Spleen (tissue), 11 donors: ENCODE measurements around the gene TRAF1. TPM values are rescaled to one million over a fixed set of nuclear protein-coding genes. Genes with fewer than 3 reads are reported as not detected.

ENCODE experiments used
- DNase-seq: peaks from one replicate; pipeline ENCODE4 v3.0.0-alpha.2; 2020
- H3K27ac ChIP-seq, 8 donors: fragments of 200-600 bp; sonication (generic) in 7 of 8; 1 replicate in 4 of 8; 2 replicates in 4 of 8; pipeline versions ENCODE4 v1.5.0 to v1.8.0; 2016 to 2021; ENCODE audit warnings: inconsistent platforms in 4 of 8, mild to moderate bottlenecking in 4 of 8, moderate library complexity in 1 of 8
- H3K27me3 ChIP-seq, 7 donors: fragments of 200-600 bp; sonication (generic) in 6 of 7; replicated peaks in 1 of 7; 1 replicate in 4 of 7; 2 replicates in 3 of 7; pipeline versions ENCODE4 v1.5.0 to v1.8.0; 2016 to 2021; ENCODE audit warnings: inconsistent platforms in 3 of 7, mild to moderate bottlenecking in 1 of 7
- H3K36me3 ChIP-seq, 6 donors: fragments of 200-600 bp; sonication (generic) in 5 of 6; 1 replicate in 4 of 6; 2 replicates in 2 of 6; pipeline versions ENCODE4 v1.5.0 to v1.8.0; 2016 to 2021; ENCODE audit warnings: inconsistent platforms in 2 of 6
- H3K4me1 ChIP-seq, 6 donors: fragments of 200-600 bp; sonication (generic) in 5 of 6; 1 replicate in 3 of 6; 2 replicates in 3 of 6; pipeline versions ENCODE4 v1.5.0 to v1.8.0; 2016 to 2021; ENCODE audit warnings: inconsistent platforms in 3 of 6
- H3K4me3 ChIP-seq, 8 donors: fragments of 200-600 bp; sonication (generic) in 7 of 8; 1 replicate in 4 of 8; 2 replicates in 4 of 8; pipeline versions ENCODE4 v1.5.0 to v1.8.0; 2016 to 2021; ENCODE audit warnings: inconsistent platforms in 4 of 8, mild to moderate bottlenecking in 4 of 8, moderate library complexity in 2 of 8
- H3K9me3 ChIP-seq, 8 donors: fragments of 200-600 bp; sonication (generic) in 7 of 8; 1 replicate in 4 of 8; 2 replicates in 4 of 8; pipeline versions ENCODE4 v1.5.0 to v1.8.0; 2016 to 2021; ENCODE audit warnings: inconsistent platforms in 4 of 8
- POLR2A ChIP-seq, 3 donors: fragments of 450-650 bp; IDR thresholded peaks; one replicate each; pipeline ENCODE4 v1.5.1; 2017; ENCODE audit warnings: antibody characterized with exemption in 3 of 3, mild to moderate bottlenecking in 1 of 3
- POLR2AphosphoS5 ChIP-seq, 3 donors: sonication (generic); formaldehyde crosslinking; IDR thresholded peaks; one replicate each; pipeline ENCODE4 v1.5.1; 2017; ENCODE audit warnings: antibody characterized with exemption in 3 of 3
- WGBS, 5 donors: extraction: QIAGEN DNeasy Blood & Tissue Kit in 3 of 5; methylation state at CpG; one replicate each; pipeline versions ENCODE4 v1.1.5 to v1.1.7; 2013 to 2018; 5-methylcytosine and 5-hydroxymethylcytosine counted together
- intact Hi-C: fragments of 100-400 bp; cut with DNase I; formaldehyde crosslinking; loops from one replicate; pipeline ENCODE4 v1.15.0; 2023; ENCODE audit warnings: low total_unique reads
- polyA plus RNA-seq, 3 donors: library from polyadenylated mRNA; stranded (reverse); fragments of 200-250 nt; gene quantifications; one replicate each; pipeline ENCODE4 v1.2.1, GENCODE V29; 2013
- total RNA-seq, 7 donors: library from RNA; depleted of rRNA in 3 of 7; stranded (reverse); fragments of >200 nt in 3 of 7; fragmentation: NEBNext Ultra II Directional in 4 of 7; extraction: Animal tissue kit (Norgen Biotek cat#: 25700) in 4 of 7; gene quantifications; one replicate each; pipeline versions ENCODE4 v1.1.0 to v1.2.1, GENCODE V29; 2016 to 2021
- TF ChIP-seq, protein P1 (sequence below), 11 experiments: fragments of 200-600 bp in 7 of 11; fragments of 450-650 bp in 4 of 11; sonication (generic) in 4 of 11; IDR thresholded peaks in 8 of 11; conservative IDR thresholded peaks in 3 of 11; 1 replicate in 7 of 11; 2 replicates in 4 of 11; pipeline versions ENCODE4 v1.4.0 to v1.8.0; 2016 to 2021; ENCODE audit warnings: antibody characterized with exemption in 11 of 11, inconsistent platforms in 4 of 11, mild to moderate bottlenecking in 1 of 11
- donor health status: healthy with polysubstance abuse.
- donor health status: DM: no; HTN: no; CAD: no; lungs with moderate emphysema.
- donor health status: DM: no; HTN: no; CAD: no.
- donor health status: Bipolar disorder and iron deficiency.
- donor health status: healthy.
- donor health status: DM: no; HTN: no; CAD: no.
- donor health status: DM: yes; HTN: yes; CAD: no.

TRAF1 gene
- total and polyA plus RNA-seq, 10 donors: 8.6 to 29.2 (median 14.1) TPM

DNA sequence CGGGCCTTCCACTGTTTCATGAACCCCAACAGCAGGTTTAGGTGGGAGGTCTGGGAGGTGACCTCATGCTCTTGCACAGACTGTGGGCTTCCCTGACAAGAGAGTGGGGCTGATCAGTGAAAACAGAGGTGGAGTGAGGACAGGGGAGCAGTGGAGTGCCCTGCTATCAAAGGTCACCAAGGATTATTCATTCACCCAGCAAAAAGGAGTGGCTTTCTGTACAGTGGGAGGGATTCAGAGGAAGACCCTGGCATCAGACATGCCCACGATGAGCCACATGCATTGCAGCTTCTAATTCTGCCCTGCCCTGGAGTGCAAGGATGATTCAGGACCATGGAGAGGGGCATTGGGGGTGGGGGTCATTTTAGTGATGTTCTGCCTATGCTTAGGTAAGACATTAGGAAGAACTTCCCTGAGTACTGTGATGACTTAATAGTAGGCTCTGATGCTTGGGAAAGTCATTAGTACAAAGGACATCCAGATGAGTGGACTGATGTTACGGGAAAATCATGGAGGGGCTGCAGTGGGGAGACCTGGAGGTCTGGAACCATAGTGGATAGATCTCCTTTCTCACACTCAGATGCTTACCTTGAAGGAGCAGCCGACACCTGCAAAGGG, 12.8 kb downstream of the TRAF1 start:
- H3K27ac ChIP-seq: no peak overlapping the region

GRCh38 chr9:120912958-120913646, 13.5 kb downstream of the TRAF1 start:
- no peaks in the 10 kb centered on the region for H3K27me3 ChIP-seq
- peaks cover 0 to 75% (median 34%) of the 10 kb centered on the region in 6 donors for H3K4me1 ChIP-seq
- WGBS, 5 donors: 71 to 94% (median 79%) methylated on average over 7 to 13 of the region's 13 CpGs
- H3K36me3 ChIP-seq: peaks cover 0 to 81% (median 37%) of the 10 kb centered on the region in 6 donors
- no peak for DNase-seq
- H3K9me3 ChIP-seq: peaks cover 0 to 3% (median 0%) of the 10 kb centered on the region in 8 donors
- no peak for TF ChIP-seq POLR2AphosphoS5 (IDR thresholded peaks at IDR 0.05)
- H3K27ac ChIP-seq: no peak overlapping the region
- no peak overlapping the region for H3K4me3 ChIP-seq
- intact Hi-C loops: no loop called here

More for the DNA sequence above, 12.8 kb downstream of the TRAF1 start:
- H3K4me1 ChIP-seq: peaks cover 2 to 82% (median 39%) of the 10 kb centered on the region in 6 donors
- H3K4me3 ChIP-seq: no peak overlapping the region
- peaks cover 0 to 83% (median 36%) of the 10 kb centered on the region in 6 donors for H3K36me3 ChIP-seq
- no peaks in the 10 kb centered on the region for H3K27me3 ChIP-seq
- DNase-seq: no peak
- TF ChIP-seq, protein P1, sequence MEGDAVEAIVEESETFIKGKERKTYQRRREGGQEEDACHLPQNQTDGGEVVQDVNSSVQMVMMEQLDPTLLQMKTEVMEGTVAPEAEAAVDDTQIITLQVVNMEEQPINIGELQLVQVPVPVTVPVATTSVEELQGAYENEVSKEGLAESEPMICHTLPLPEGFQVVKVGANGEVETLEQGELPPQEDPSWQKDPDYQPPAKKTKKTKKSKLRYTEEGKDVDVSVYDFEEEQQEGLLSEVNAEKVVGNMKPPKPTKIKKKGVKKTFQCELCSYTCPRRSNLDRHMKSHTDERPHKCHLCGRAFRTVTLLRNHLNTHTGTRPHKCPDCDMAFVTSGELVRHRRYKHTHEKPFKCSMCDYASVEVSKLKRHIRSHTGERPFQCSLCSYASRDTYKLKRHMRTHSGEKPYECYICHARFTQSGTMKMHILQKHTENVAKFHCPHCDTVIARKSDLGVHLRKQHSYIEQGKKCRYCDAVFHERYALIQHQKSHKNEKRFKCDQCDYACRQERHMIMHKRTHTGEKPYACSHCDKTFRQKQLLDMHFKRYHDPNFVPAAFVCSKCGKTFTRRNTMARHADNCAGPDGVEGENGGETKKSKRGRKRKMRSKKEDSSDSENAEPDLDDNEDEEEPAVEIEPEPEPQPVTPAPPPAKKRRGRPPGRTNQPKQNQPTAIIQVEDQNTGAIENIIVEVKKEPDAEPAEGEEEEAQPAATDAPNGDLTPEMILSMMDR (IDR thresholded peaks at IDR 0.05 in 8 of 11, conservative IDR thresholded peaks at IDR 0.05 in 3 of 11): no peak
- no peak for TF ChIP-seq POLR2AphosphoS5 (IDR thresholded peaks at IDR 0.05)
- no peak for TF ChIP-seq POLR2A (IDR thresholded peaks at IDR 0.05)
- H3K9me3 ChIP-seq: peaks cover 0 to 3% (median 0%) of the 10 kb centered on the region in 8 donors
- intact Hi-C loops: no loop called here
- WGBS, 5 donors: 89 to 100% (median 93%) methylated on average over 3 to 4 of the region's 4 CpGs

DNA sequence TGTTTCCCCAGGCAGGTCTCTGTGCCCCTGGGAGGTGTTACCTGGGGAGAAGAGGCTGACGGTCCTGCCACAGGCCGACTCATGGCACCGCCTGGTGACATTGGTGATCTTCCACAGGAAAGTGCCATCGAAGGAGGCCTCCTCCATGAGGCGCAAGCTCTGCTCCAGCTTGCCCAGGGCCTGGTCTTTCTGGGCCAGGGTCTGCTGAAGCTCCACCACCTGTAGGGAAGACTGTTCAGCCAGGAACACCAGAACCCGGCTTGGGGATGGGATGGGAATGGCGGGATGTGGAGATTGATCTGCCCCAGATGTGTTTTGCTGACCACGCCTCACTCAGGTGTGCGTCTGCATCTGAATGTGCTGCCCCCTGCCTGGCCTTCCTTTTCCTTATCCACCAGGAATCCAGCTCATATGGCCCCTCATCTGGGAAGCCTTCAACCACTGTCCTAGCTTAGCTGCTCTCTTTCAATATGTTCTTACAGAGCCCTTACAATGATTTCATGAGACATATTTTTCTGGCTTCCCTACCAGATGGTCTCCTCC, 15.2 kb downstream of the TRAF1 start:
- Histone ChIP-seq H3K36me3 (peaks cover 0 to 79% (median 37%) of the 10 kb centered on the region in 6 donors), H3K4me1 (peaks cover 0 to 68% (median 26%) of the 10 kb centered on the region in 6 donors), H3K9me3 (no peaks in the 10 kb centered on the region), H3K27ac (peak overlapping the region in 2 of 8 donors; percentile 65 to 81), H3K27me3 (no peaks in the 10 kb centered on the region), H3K4me3 (no peak overlapping the region)
- intact Hi-C loops: no loop called here
- DNase-seq: no peak
- WGBS, 5 donors: 91 to 96% (median 94%) methylated on average over 6 to 9 of the region's 9 CpGs
- TF ChIP-seq, protein P1 (IDR thresholded peaks at IDR 0.05 in 8 of 11, conservative IDR thresholded peaks at IDR 0.05 in 3 of 11): no peak
- TF ChIP-seq POLR2A (IDR thresholded peaks at IDR 0.05) (no peak), POLR2AphosphoS5 (IDR thresholded peaks at IDR 0.05) (no peak)

DNA sequence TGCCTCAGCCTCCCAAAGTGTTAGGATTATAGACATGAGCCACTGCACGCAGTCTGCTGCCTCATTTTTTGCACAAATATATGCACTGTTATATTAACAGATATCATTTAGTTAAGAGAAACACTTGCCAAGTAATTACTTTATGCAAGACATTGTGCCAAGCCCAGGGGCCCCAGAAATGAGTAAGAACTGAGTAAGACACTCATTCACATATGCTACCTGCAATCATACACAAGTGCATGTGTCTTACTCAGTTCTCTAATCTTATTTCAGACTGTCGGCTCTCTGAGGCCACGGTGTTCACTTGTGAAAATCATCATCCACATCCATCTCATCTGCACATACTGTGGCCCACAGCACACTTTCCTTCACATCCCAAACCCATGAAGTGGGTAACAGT, 16.0 kb downstream of the TRAF1 start:
- intact Hi-C loops: no loop called here
- peaks cover 0 to 68% (median 19%) of the 10 kb centered on the region in 6 donors for H3K4me1 ChIP-seq
- TF ChIP-seq, protein P1 (IDR thresholded peaks at IDR 0.05 in 8 of 11, conservative IDR thresholded peaks at IDR 0.05 in 3 of 11): no peak
- TF ChIP-seq POLR2A (IDR thresholded peaks at IDR 0.05) (no peak), POLR2AphosphoS5 (IDR thresholded peaks at IDR 0.05) (no peak)
- DNase-seq: no peak
- no peaks in the 10 kb centered on the region for H3K9me3 ChIP-seq
- H3K27me3 ChIP-seq: no peaks in the 10 kb centered on the region
- WGBS, 5 donors: 83 to 92% (median 91%) methylated on average over 3 of the region's 3 CpGs
- H3K4me3 ChIP-seq: no peak overlapping the region
- H3K36me3 ChIP-seq: peaks cover 0 to 79% (median 37%) of the 10 kb centered on the region in 6 donors
- peak overlapping the region in 2 of 8 donors; percentile 65 to 81 for H3K27ac ChIP-seq
